ENCODE measurements around the gene SMAD3. TPM values are rescaled to one million over a fixed set of nuclear protein-coding genes. Genes with fewer than 3 reads are reported as not detected.
A peak's percentile ranks its signal among the peaks of the same experiment; 100 is the strongest.

The SMAD3 gene
- total RNA-seq, 1 experiment from 2014 or later: 89.2 TPM

- TF ChIP-seq ZNF274 (IDR thresholded peaks at IDR 0.05; ENCODE audit: low read depth, low read length) (no peak), RAD21 (IDR thresholded peaks at IDR 0.05; ENCODE audit: low read depth) (no peak), EZH2 (IDR thresholded peaks at IDR 0.05) (no peak), SIN3A (IDR thresholded peaks at IDR 0.05; ENCODE audit: low read depth) (no peak), EZH2phosphoT487 (IDR thresholded peaks at IDR 0.05; ENCODE audit: borderline replicate concordance) (no peak), ATF3 (IDR thresholded peaks at IDR 0.05) (no peak), TCF7L2 (IDR thresholded peaks at IDR 0.05; ENCODE audit: borderline replicate concordance, extremely low read depth, insufficient read depth, insufficient read length) (no peak), POLR2A (IDR thresholded peaks at IDR 0.05; ENCODE audit: borderline replicate concordance, extremely low read depth, insufficient read depth, insufficient read length) (no peak), ELF1 (IDR thresholded peaks at IDR 0.05; ENCODE audit: borderline replicate concordance, low read depth) (no peak), CTCF (IDR thresholded peaks at IDR 0.05 in 2 of 3, conservative IDR thresholded peaks at IDR 0.05 in 1 of 3; ENCODE audit: borderline replicate concordance in 1 of 3, insufficient read depth in 1 of 3, low read depth in 2 of 3, low read length in 2 of 3) (no peak), POLR2AphosphoS5 (IDR thresholded peaks at IDR 0.05; ENCODE audit: low read depth, low read length) (no peak), SRF (IDR thresholded peaks at IDR 0.05; ENCODE audit: low read depth) (no peak), CEBPB (IDR thresholded peaks at IDR 0.05; ENCODE audit: low read depth) (no peak), JUND (IDR thresholded peaks at IDR 0.05) (no peak), ZBTB33 (IDR thresholded peaks at IDR 0.05; ENCODE audit: extremely low read depth, insufficient replicate concordance, low read length) (no peak), SP1 (IDR thresholded peaks at IDR 0.05; ENCODE audit: low read depth) (no peak), FOSL1 (IDR thresholded peaks at IDR 0.05; ENCODE audit: low read depth) (no peak), ZFX (IDR thresholded peaks at IDR 0.05) (no peak), EGR1 (IDR thresholded peaks at IDR 0.05; ENCODE audit: low read depth) (no peak)
- TF ChIP-seq, protein P1, sequence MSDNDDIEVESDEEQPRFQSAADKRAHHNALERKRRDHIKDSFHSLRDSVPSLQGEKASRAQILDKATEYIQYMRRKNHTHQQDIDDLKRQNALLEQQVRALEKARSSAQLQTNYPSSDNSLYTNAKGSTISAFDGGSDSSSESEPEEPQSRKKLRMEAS (IDR thresholded peaks at IDR 0.05): no peak
- ChIA-PET POLR2A (interaction anchor here (2.3 kb wide), 1 partner anchor 15 kb away, joined by 7 read pairs; the partner anchor contains the start of gene SMAD3), CTCF (no interaction called here), RAD21 (ENCODE audit: low non-redundant PET in 1 of 2, low total read pairs in 2 of 2, uncharacterized antibody in 2 of 2, unreplicated experiment in 2 of 2) (no interaction called here)
- Histone ChIP-seq H3K79me2 (ENCODE audit: insufficient read depth, low read length) (no peaks in the 10 kb centered on the region), H4K20me1 (ENCODE audit: insufficient read depth) (no peaks in the 10 kb centered on the region), H3K4me1 (ENCODE audit: control insufficient read depth in 1 of 2, insufficient read depth in 2 of 2, low read length in 2 of 2) (peaks cover 39 to 56% of the 10 kb centered on the region in 2 experiments), H2AFZ (ENCODE audit: low read depth, low read length, poor library complexity, severe bottlenecking) (no peak overlapping the region), H3K9me2 (ENCODE audit: insufficient read depth) (no peaks in the 10 kb centered on the region), H3K4me2 (ENCODE audit: low read length) (peak overlapping the region; percentile 15; the same call in 1 of the 2 replicates), H3K36me3 (ENCODE audit: control insufficient read depth in 1 of 2, insufficient read depth in 2 of 2, low read length in 2 of 2) (no peaks in the 10 kb centered on the region), H3K27ac (ENCODE audit: low read depth, low read length) (no peak overlapping the region), H3K27me3 (ENCODE audit: insufficient read depth, low read length) (no peaks in the 10 kb centered on the region), H3K9ac (ENCODE audit: low read length) (no peak overlapping the region), H3K9me3 (ENCODE audit: control insufficient read depth in 1 of 2, insufficient read depth in 1 of 2, low read depth in 1 of 2, low read length in 2 of 2) (no peaks in the 10 kb centered on the region), H3K4me3 (replicated peaks in 1 of 2; ENCODE audit: low read depth in 1 of 2, low read length in 2 of 2) (no peak overlapping the region)
- DNase-seq (ENCODE audit: low read depth, low spot score) (no peak), ATAC-seq (no peak)
- no TSS peak for BruUV-seq (replicated peaks)
- intact Hi-C loops (cut with micrococcal nuclease): no loop called here
These were observed 14.8 kb upstream of the SMAD3 start for GRCh38 chr15:67050522-67051087.
